AG08396 (cell line): Measurements from ENCODE around the gene FOXN3.

Experiments
- DNase-seq: peaks from one replicate; pipeline ENCODE4 v3.0.0; 2012; ENCODE audit warnings: low spot score, mixed read lengths

The FOXN3 gene

GRCh38 chr14:89331398-89331797, 85.6 kb downstream of the FOXN3 start:
- DNase-seq, result no peak

- peak; percentile 80 for DNase-seq
Measured at GRCh38 chr14:89330236-89331002, 86.6 kb downstream of the FOXN3 start.

GRCh38 chr14:89327771-89328212, 89.2 kb downstream of the FOXN3 start:
- DNase-seq, result peak; percentile 39

GRCh38 chr14:89325959-89326358, 91.1 kb downstream of the FOXN3 start:
- DNase-seq, result no peak

- no peak for DNase-seq
Measured at GRCh38 chr14:89325299-89325883, 91.6 kb downstream of the FOXN3 start.

GRCh38 chr14:89324501-89325298, 92.3 kb downstream of the FOXN3 start:
- DNase-seq, result no peak

- DNase-seq, result no peak
Measured at GRCh38 chr14:89320381-89321000, 96.5 kb downstream of the FOXN3 start.

- DNase-seq, result no peak
Measured at GRCh38 chr14:89319687-89320086, 97.3 kb downstream of the FOXN3 start.

GRCh38 chr14:89317051-89317691, 99.9 kb downstream of the FOXN3 start:
- DNase-seq, result no peak

- DNase-seq, result no peak
Measured at GRCh38 chr14:89315493-89316470, 101.3 kb downstream of the FOXN3 start.

- no peak for DNase-seq
Measured at GRCh38 chr14:89314274-89314673, 102.8 kb downstream of the FOXN3 start.

GRCh38 chr14:89312932-89313331, 104.1 kb downstream of the FOXN3 start:
- DNase-seq, result no peak

- DNase-seq, result no peak
Measured at GRCh38 chr14:89310211-89310610, 106.8 kb downstream of the FOXN3 start.

GRCh38 chr14:89309670-89310177, 107.3 kb downstream of the FOXN3 start:
- DNase-seq, result no peak

- DNase-seq, result no peak
Measured at GRCh38 chr14:89308232-89308959, 108.6 kb downstream of the FOXN3 start.

GRCh38 chr14:89307409-89307808, 109.6 kb downstream of the FOXN3 start:
- no peak for DNase-seq

- DNase-seq, result peak; percentile 47
Measured at GRCh38 chr14:89304972-89305703, 111.9 kb downstream of the FOXN3 start.

GRCh38 chr14:89304561-89304960, 112.5 kb downstream of the FOXN3 start:
- no peak for DNase-seq
